Heart left ventricle (tissue), 16 donors: ENCODE data around the gene RBM4B. TPM values are rescaled to one million over a fixed set of nuclear protein-coding genes. Genes with fewer than 3 reads are reported as not detected.
A peak's percentile ranks its signal among the peaks of the same experiment; 100 is the strongest.

Experiments used
- ATAC-seq, 4 donors: fragments of 200-7000 bp; cut with Tn5 transposase; one replicate each; pipeline ENCODE4 v1.9.1; 2020 to 2022; ENCODE audit warnings: moderate library complexity in 4 of 4, mild to moderate bottlenecking in 3 of 4, moderate number of reproducible peaks in 1 of 4
- DNase-seq, 5 donors: peaks; one replicate each; pipeline ENCODE4 v3.0.0-alpha.2; 2020
- H3K27ac ChIP-seq, 12 donors: fragments of 200-600 bp; sonication (generic) in 4 of 12; one replicate each; pipeline versions ENCODE4 v1.5.0 to v1.8.0; 2016 to 2022; ENCODE audit warnings: mild to moderate bottlenecking in 2 of 12
- H3K27me3 ChIP-seq, 9 donors: fragments of 200-600 bp; sonication (generic) in 2 of 9; one replicate each; pipeline versions ENCODE4 v1.5.1 to v1.8.0; 2016 to 2022; ENCODE audit warnings: mild to moderate bottlenecking in 3 of 9
- H3K36me3 ChIP-seq, 9 donors: fragments of 200-600 bp; sonication (generic) in 2 of 9; one replicate each; pipeline versions ENCODE4 v1.5.0 to v1.8.0; 2018 to 2022; ENCODE audit warnings: mild to moderate bottlenecking in 2 of 9
- H3K4me1 ChIP-seq, 12 donors: fragments of 200-600 bp; sonication (generic) in 4 of 12; one replicate each; pipeline versions ENCODE4 v1.5.0 to v1.8.0; 2016 to 2022; ENCODE audit warnings: mild to moderate bottlenecking in 3 of 12
- H3K4me3 ChIP-seq, 12 donors: fragments of 200-600 bp; sonication (generic) in 4 of 12; one replicate each; pipeline versions ENCODE4 v1.5.0 to v1.8.0; 2017 to 2022; ENCODE audit warnings: mild to moderate bottlenecking in 9 of 12, moderate library complexity in 4 of 12
- H3K9me3 ChIP-seq, 12 donors: fragments of 200-600 bp; sonication (generic) in 4 of 12; one replicate each; pipeline versions ENCODE4 v1.5.0 to v1.8.0; 2016 to 2022; ENCODE audit warnings: mild to moderate bottlenecking in 1 of 12
- CTCF ChIP-seq, 12 donors: fragments of 200-600 bp; sonication (generic) in 4 of 12; IDR thresholded peaks; one replicate each; pipeline versions ENCODE4 v1.5.0 to v1.8.0; 2018 to 2022; ENCODE audit warnings: antibody characterized with exemption in 12 of 12, mild to moderate bottlenecking in 5 of 12
- POLR2A ChIP-seq, 2 donors: fragments of 450-650 bp; IDR thresholded peaks; one replicate each; pipeline ENCODE4 v1.6.1; 2017; ENCODE audit warnings: antibody characterized with exemption in 2 of 2, mild to moderate bottlenecking in 2 of 2, moderate library complexity in 2 of 2
- WGBS, 4 donors: extraction: QIAGEN DNeasy Blood & Tissue Kit in 2 of 4; methylation state at CpG; one replicate each; pipeline versions ENCODE4 v1.1.5 to v1.1.7; 2013 to 2018; 5-methylcytosine and 5-hydroxymethylcytosine counted together
- intact Hi-C, 10 donors: fragments of 100-400 bp; cut with DNase I; formaldehyde crosslinking; loops; one replicate each; pipeline versions ENCODE4 v1.11.1 to v1.14.2; 2022
- polyA plus RNA-seq, 2 donors: library from polyadenylated mRNA; stranded (reverse); fragments of 200-250 nt; gene quantifications; one replicate each; pipeline ENCODE4 v1.2.3, GENCODE V29; 2013
- total RNA-seq, 9 donors: library from RNA; depleted of rRNA in 2 of 9; stranded (reverse); fragments of >200 nt in 2 of 9; fragmentation: NEBNext Ultra II Directional in 3 of 9; extraction: Animal tissue kit (Norgen Biotek cat#: 25700) in 3 of 9; gene quantifications; one replicate each; pipeline versions ENCODE4 v1.1.0 to v1.2.4, GENCODE V29; 2016 to 2023
- donor health status: ischemic (EF 13 %, LVEDD 7.1; RV severe dilation, severe dysfunction).
- donor health status: healthy with polysubstance abuse.
- donor health status: DM: no; HTN: yes; CAD: no.
- donor health status: DM: no; HTN: no; CAD: no.
- donor health status: ischemic (EF 25% LVEDD 6.9; RV normal size, moderate dysfunction).
- donor health status: ischemic (EF 25% LVEDD 5.7; RV mildly dilated, moderate dysfunction).
- donor health status: healthy.
- donor health status: DM: yes; HTN: yes; CAD: no.
- donor health status: ischemic (EF 35%, LVEDD 5.7; RV mildly dilated, moderate dysfunction).
- donor health status: nonischemic (EF 11% LVEDD 7.7; RV severe dilation, severe dysfunction).
- donor health status: DM: yes; HTN: yes; CAD: no.
- donor health status: PGD.
- donor health status: ischemic (EF 29% LVEDD 5.4; RV normal size, mild dysfunction).
- donor health status: nonischemic (EF 23%, LVEDD 6.1; RV moderate dilation, normal function).

Gene RBM4B
- total and polyA plus RNA-seq, 11 donors = 7.0 to 13.3 (median 10.0) TPM

- intact Hi-C loops = no loop called here
- no peak overlapping the region for H3K27ac ChIP-seq
- peaks cover 0 to 13% (median 0%) of the 10 kb centered on the region in 12 donors for H3K4me1 ChIP-seq
- no peaks in the 10 kb centered on the region for H3K9me3 ChIP-seq
- no peaks in the 10 kb centered on the region for H3K27me3 ChIP-seq
- no peak for ATAC-seq
- H3K36me3 ChIP-seq = peaks cover 0 to 95% (median 79%) of the 10 kb centered on the region in 9 donors
- H3K4me3 ChIP-seq = no peak overlapping the region
- no peak for TF ChIP-seq CTCF (IDR thresholded peaks at IDR 0.05)
- TF ChIP-seq POLR2A (IDR thresholded peaks at IDR 0.05) = no peak
- no peak for DNase-seq
- 55 to 81% (median 64%) methylated on average over 1 of the region's 1 CpG for WGBS, 4 donors
Observed at GRCh38 chr11:66663741-66664296, 13.9 kb downstream of the RBM4B start.

GRCh38 chr11:66659763-66660162 is 17.9 kb downstream of the RBM4B start:
- Histone ChIP-seq H3K9me3 (no peaks in the 10 kb centered on the region), H3K4me1 (peaks cover 0 to 10% (median 0%) of the 10 kb centered on the region in 12 donors), H3K27ac (no peak overlapping the region), H3K27me3 (no peaks in the 10 kb centered on the region), H3K36me3 (peaks cover 0 to 79% (median 51%) of the 10 kb centered on the region in 9 donors), H3K4me3 (no peak overlapping the region)
- 29 to 41% (median 38%) methylated on average over 2 of the region's 2 CpGs for WGBS, 4 donors
- intact Hi-C loops = no loop called here
- DNase-seq (no peak), ATAC-seq (no peak)
- TF ChIP-seq CTCF (IDR thresholded peaks at IDR 0.05) = no peak
- TF ChIP-seq POLR2A (IDR thresholded peaks at IDR 0.05) = no peak

GRCh38 chr11:66653123-66653522 is 24.6 kb downstream of the RBM4B start:
- TF ChIP-seq CTCF (IDR thresholded peaks at IDR 0.05) (no peak), POLR2A (IDR thresholded peaks at IDR 0.05) (no peak)
- DNase-seq = no peak

GRCh38 chr11:66652651-66653050 is 25.0 kb downstream of the RBM4B start:
- WGBS, 4 donors = 88 to 97% (median 95%) methylated on average over 7 of the region's 7 CpGs
- Histone ChIP-seq H3K4me1 (no peaks in the 10 kb centered on the region), H3K9me3 (no peaks in the 10 kb centered on the region), H3K4me3 (no peak overlapping the region), H3K27ac (no peak overlapping the region), H3K27me3 (no peaks in the 10 kb centered on the region), H3K36me3 (peaks cover 0 to 88% (median 47%) of the 10 kb centered on the region in 9 donors)
- ATAC-seq (peak in 1 of 4 donors; percentile 31), DNase-seq (no peak)
- intact Hi-C loops = no loop called here
- no peak for TF ChIP-seq POLR2A (IDR thresholded peaks at IDR 0.05)
- TF ChIP-seq CTCF (IDR thresholded peaks at IDR 0.05) = no peak

More at GRCh38 chr11:66653123-66653522, 24.6 kb downstream of the RBM4B start:
- 87 to 90% (median 89%) methylated on average over 6 of the region's 6 CpGs for WGBS, 4 donors
- no peak overlapping the region for H3K27ac ChIP-seq
- peaks cover 0 to 88% (median 47%) of the 10 kb centered on the region in 9 donors for H3K36me3 ChIP-seq
- no peak for ATAC-seq
- H3K4me1 ChIP-seq = no peaks in the 10 kb centered on the region
- no peak overlapping the region for H3K4me3 ChIP-seq
- intact Hi-C loops = no loop called here
- H3K9me3 ChIP-seq = no peaks in the 10 kb centered on the region
- H3K27me3 ChIP-seq = no peaks in the 10 kb centered on the region
